HepG2 (cell line): ENCODE measurements around the gene CPM. TPM values are rescaled to one million over a fixed set of nuclear protein-coding genes. Genes with fewer than 3 reads are reported as not detected.

Experiments used
- AHDC1 ChIP-seq: sonication (generic); formaldehyde crosslinking; IDR thresholded peaks from 2 replicates; pipeline ENCODE4 v1.5.1; 2020; ENCODE audit warnings: mild to moderate bottlenecking, missing genetic modification reagents, borderline replicate concordance
- ATAD3A ChIP-seq: sonication (generic); formaldehyde crosslinking; IDR thresholded peaks from 2 replicates; pipeline ENCODE4 v1.4.0; 2020; ENCODE audit warnings: missing genetic modification reagents
- ERF ChIP-seq: IDR thresholded peaks from 2 replicates; pipeline ENCODE4 v1.6.1; 2018; ENCODE audit warnings: missing biosample characterization, missing genetic modification reagents
- FOXK1 ChIP-seq: sonication (generic); formaldehyde crosslinking; IDR thresholded peaks from 2 replicates; pipeline ENCODE4 v1.4.0; 2020; ENCODE audit warnings: low read depth, missing genetic modification reagents, borderline replicate concordance
- HMGXB3 ChIP-seq: sonication (generic); formaldehyde crosslinking; IDR thresholded peaks from 2 replicates; pipeline ENCODE4 v1.4.0; 2020; ENCODE audit warnings: missing genetic modification reagents, borderline replicate concordance
- IRX3 ChIP-seq: sonication (generic); formaldehyde crosslinking; IDR thresholded peaks from 2 replicates; pipeline ENCODE4 v1.8.1; 2023; ENCODE audit warnings: mild to moderate bottlenecking, low read depth, missing genetic modification reagents, borderline replicate concordance
- MAF1 ChIP-seq: sonication (generic); formaldehyde crosslinking; IDR thresholded peaks from 2 replicates; pipeline ENCODE4 v1.5.0; 2020; ENCODE audit warnings: missing genetic modification reagents, borderline replicate concordance
- MIXL1 ChIP-seq: IDR thresholded peaks from 2 replicates; pipeline ENCODE4 v1.6.1; 2016
- PHF20 ChIP-seq: sonication (generic); formaldehyde crosslinking; IDR thresholded peaks from 2 replicates; pipeline ENCODE4 v1.5.0; 2020; ENCODE audit warnings: mild to moderate bottlenecking, missing genetic modification reagents
- ZFY ChIP-seq: sonication (generic); formaldehyde crosslinking; IDR thresholded peaks from 2 replicates; pipeline ENCODE4 v1.4.0; 2020; ENCODE audit warnings: missing genetic modification reagents
- ZNF180 ChIP-seq: sonication (generic); formaldehyde crosslinking; IDR thresholded peaks from 2 replicates; pipeline ENCODE4 v1.4.0; 2020; ENCODE audit warnings: low read depth, missing genetic modification reagents, borderline replicate concordance
- ZNF275 ChIP-seq: sonication (generic); formaldehyde crosslinking; IDR thresholded peaks from 2 replicates; pipeline ENCODE4 v1.8.0; 2022; ENCODE audit warnings: missing genetic modification reagents, mild to moderate bottlenecking, inconsistent platforms, borderline replicate concordance
- ZNF326 ChIP-seq: sonication (generic); formaldehyde crosslinking; IDR thresholded peaks from 2 replicates; pipeline ENCODE4 v1.4.0; 2020; ENCODE audit warnings: missing genetic modification reagents, borderline replicate concordance
- ZNF563 ChIP-seq: sonication (generic); formaldehyde crosslinking; IDR thresholded peaks from 2 replicates; pipeline ENCODE4 v1.8.0; 2022; ENCODE audit warnings: mild to moderate bottlenecking, moderate library complexity, missing genetic modification reagents
- ZNF616 ChIP-seq: sonication (generic); formaldehyde crosslinking; IDR thresholded peaks from 2 replicates; pipeline ENCODE4 v1.5.0; 2020; ENCODE audit warnings: low read depth, mild to moderate bottlenecking, missing genetic modification reagents
- polyA plus RNA-seq, 8 experiments: library from polyadenylated mRNA; depleted of rRNA in 3 of 8; stranded (reverse) in 7 of 8; unstranded in 1 of 8; fragments of >200 nt; fragmentation: Illumina TruSeq in 4 of 8; extraction: Trizol in 4 of 8; gene quantifications; 2 replicates each; pipeline versions ENCODE4 v1.2.1 to v1.2.3, GENCODE V29; 2011 to 2016; ENCODE audit warnings: low read depth in 4 of 8, missing spikeins in 1 of 8, mixed read lengths in 1 of 8; ENCODE audit not compliant: insufficient read depth in 1 of 8
- total RNA-seq, 5 experiments: library from RNA; depleted of rRNA; stranded (reverse); fragments of >200 nt; fragmentation: Illumina TruSeq; extraction: Trizol; gene quantifications; 2 replicates each; pipeline ENCODE4 v1.2.3, GENCODE V29; 2016; ENCODE audit warnings: low read depth in 1 of 5

Gene CPM
- total and polyA plus RNA-seq, 2 of the 13 experiments (the other 11 are each of a cell fraction or from before 2014, with no cell fraction given): not detected

- TF ChIP-seq AHDC1 (CRISPR knock-in tag) (peak; percentile 33; the same call in 1 of the 2 replicates), ZFY (peak; percentile 57; the same call in 1 of the 2 replicates), ZNF275 (no peak; the same call in 1 of the 2 replicates), FOXK1 (CRISPR knock-in tag) (no peak; the same call in 1 of the 2 replicates), PHF20 (CRISPR knock-in tag) (no peak), ERF (peak; percentile 87), ZNF326 (no peak), IRX3 (no peak), ATAD3A (CRISPR knock-in tag) (no peak), ZNF180 (CRISPR knock-in tag) (no peak), MIXL1 (peak; percentile 74), HMGXB3 (CRISPR knock-in tag) (peak; percentile 26; the same call in 1 of the 2 replicates), ZNF616 (CRISPR knock-in tag) (no peak), ZNF563 (CRISPR knock-in tag) (peak; percentile 65; the same call in 1 of the 2 replicates), MAF1 (no peak)
These were observed 128.0 kb downstream of the CPM start (continued) for GRCh38 chr12:68804657-68805591.
